HEK293 (cell line): Measurements from ENCODE around the gene TIMM44.

Source experiments
- ATF2 ChIP-seq: fragments of 450-650 bp; formaldehyde crosslinking; IDR thresholded peaks from 2 replicates; pipeline ENCODE4 v1.5.1; 2016; ENCODE audit warnings: missing biosample characterization, missing genetic modification characterization, low read depth
- CTCF ChIP-seq: fragments of 450-650 bp; formaldehyde crosslinking; IDR thresholded peaks from 2 replicates; pipeline ENCODE4 v1.5.1; 2016; ENCODE audit warnings: missing biosample characterization, missing genetic modification characterization
- REST ChIP-seq: fragments of 450-650 bp; formaldehyde crosslinking; IDR thresholded peaks from 2 replicates; pipeline ENCODE4 v1.5.1; 2016; ENCODE audit warnings: missing biosample characterization, missing genetic modification characterization
- TRIM28 ChIP-seq: IDR thresholded peaks from 2 replicates; pipeline ENCODE4 v1.6.1; 2011; ENCODE audit warnings: low read length, control low read depth, borderline replicate concordance
- ZBTB44 ChIP-seq: fragments of 450-650 bp; IDR thresholded peaks from 2 replicates; pipeline ENCODE4 v1.5.1; 2018; ENCODE audit warnings: missing biosample characterization, mild to moderate bottlenecking, missing genetic modification characterization
- ZNF121 ChIP-seq: fragments of 450-650 bp; formaldehyde crosslinking; IDR thresholded peaks from 2 replicates; pipeline ENCODE4 v1.5.1; 2016; ENCODE audit warnings: missing biosample characterization, missing genetic modification characterization
- ZNF184 ChIP-seq: fragments of 450-650 bp; IDR thresholded peaks from 2 replicates; pipeline ENCODE4 v1.5.1; 2018; ENCODE audit warnings: missing biosample characterization, mild to moderate bottlenecking, missing genetic modification characterization
- ZNF561 ChIP-seq: fragments of 450-650 bp; IDR thresholded peaks from 2 replicates; pipeline ENCODE4 v1.5.1; 2018; ENCODE audit warnings: missing biosample characterization, missing genetic modification characterization, borderline replicate concordance
- ZNF768 ChIP-seq: fragments of 450-650 bp; formaldehyde crosslinking; IDR thresholded peaks from 2 replicates; pipeline ENCODE4 v1.5.1; 2018; ENCODE audit warnings: missing biosample characterization, mild to moderate bottlenecking, missing genetic modification characterization
- ZSCAN30 ChIP-seq: fragments of 450-650 bp; IDR thresholded peaks from 2 replicates; pipeline ENCODE4 v1.5.1; 2018; ENCODE audit warnings: missing biosample characterization, mild to moderate bottlenecking, missing genetic modification characterization, moderate library complexity
- TF ChIP-seq, protein P1 (sequence below): fragments of 450-650 bp; formaldehyde crosslinking; IDR thresholded peaks from 2 replicates; pipeline ENCODE4 v1.5.1; 2016; ENCODE audit warnings: missing biosample characterization, missing genetic modification characterization
- TF ChIP-seq, protein P2 (sequence below): sonication (generic); formaldehyde crosslinking; IDR thresholded peaks from 2 replicates; pipeline ENCODE4 v1.8.1; 2022; ENCODE audit warnings: mild to moderate bottlenecking, moderate library complexity, missing genetic modification reagents

GRCh38 chr19:7883105-7883504 is 60.4 kb downstream of the TIMM44 start:
- TF ChIP-seq ZBTB44 (no peak), ZNF121 (tag by site-specific recombination) (no peak), ZNF768 (tag by site-specific recombination) (no peak), CTCF (tag by site-specific recombination) (no peak), ZNF561 (tag by site-specific recombination) (no peak), ZNF184 (tag by site-specific recombination) (no peak), TRIM28 (no peak), ATF2 (tag by site-specific recombination) (no peak), REST (tag by site-specific recombination) (no peak), ZSCAN30 (tag by site-specific recombination) (no peak)
- TF ChIP-seq, protein P1, sequence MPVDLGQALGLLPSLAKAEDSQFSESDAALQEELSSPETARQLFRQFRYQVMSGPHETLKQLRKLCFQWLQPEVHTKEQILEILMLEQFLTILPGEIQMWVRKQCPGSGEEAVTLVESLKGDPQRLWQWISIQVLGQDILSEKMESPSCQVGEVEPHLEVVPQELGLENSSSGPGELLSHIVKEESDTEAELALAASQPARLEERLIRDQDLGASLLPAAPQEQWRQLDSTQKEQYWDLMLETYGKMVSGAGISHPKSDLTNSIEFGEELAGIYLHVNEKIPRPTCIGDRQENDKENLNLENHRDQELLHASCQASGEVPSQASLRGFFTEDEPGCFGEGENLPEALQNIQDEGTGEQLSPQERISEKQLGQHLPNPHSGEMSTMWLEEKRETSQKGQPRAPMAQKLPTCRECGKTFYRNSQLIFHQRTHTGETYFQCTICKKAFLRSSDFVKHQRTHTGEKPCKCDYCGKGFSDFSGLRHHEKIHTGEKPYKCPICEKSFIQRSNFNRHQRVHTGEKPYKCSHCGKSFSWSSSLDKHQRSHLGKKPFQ (tag by site-specific recombination): no peak
- TF ChIP-seq, protein P2, sequence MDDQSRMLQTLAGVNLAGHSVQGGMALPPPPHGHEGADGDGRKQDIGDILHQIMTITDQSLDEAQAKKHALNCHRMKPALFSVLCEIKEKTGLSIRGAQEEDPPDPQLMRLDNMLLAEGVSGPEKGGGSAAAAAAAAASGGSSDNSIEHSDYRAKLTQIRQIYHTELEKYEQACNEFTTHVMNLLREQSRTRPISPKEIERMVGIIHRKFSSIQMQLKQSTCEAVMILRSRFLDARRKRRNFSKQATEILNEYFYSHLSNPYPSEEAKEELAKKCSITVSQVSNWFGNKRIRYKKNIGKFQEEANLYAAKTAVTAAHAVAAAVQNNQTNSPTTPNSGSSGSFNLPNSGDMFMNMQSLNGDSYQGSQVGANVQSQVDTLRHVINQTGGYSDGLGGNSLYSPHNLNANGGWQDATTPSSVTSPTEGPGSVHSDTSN (CRISPR knock-in tag): no peak
